ENCODE results near the gene PTP4A2. TPM values are rescaled to one million over a fixed set of nuclear protein-coding genes. Genes with fewer than 3 reads are reported as not detected.

Gene PTP4A2
- polyA plus RNA-seq, 1 experiment: 239 TPM

DNA sequence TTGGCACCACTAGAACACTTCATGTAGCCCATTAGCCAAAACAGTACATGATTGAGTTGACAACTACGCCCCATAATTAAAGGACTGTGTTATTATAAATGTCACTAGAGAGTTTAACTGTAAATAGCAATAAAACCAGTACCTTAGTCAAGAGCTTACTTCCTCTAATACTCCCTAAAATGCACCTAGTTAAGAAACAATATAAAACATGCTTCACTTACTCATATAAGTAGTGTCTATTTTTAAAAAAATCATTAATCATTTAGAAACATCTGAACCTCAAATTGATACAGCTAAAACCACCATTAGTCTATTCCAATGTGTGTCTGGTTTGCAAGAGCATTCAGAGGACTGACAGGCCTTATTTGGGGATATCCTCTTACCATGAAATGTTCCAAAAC is 25.3 kb downstream of the PTP4A2 start:
- CTCF ChIA-PET: interaction anchor here (1.1 kb wide), 1 partner anchor 13 kb away, joined by 3 read pairs; no protein-coding TSS in a partner anchor

GRCh38 chr1:31911994-31912780 is 26.0 kb downstream of the PTP4A2 start:
- TF ChIP-seq CTCF (IDR thresholded peaks at IDR 0.05; ENCODE audit: insufficient read depth, low read depth, low read length): no peak
- no peak for DNase-seq (ENCODE audit: low read depth)
- Histone ChIP-seq H3K4me3 (ENCODE audit: low read depth, low read length) (no peak overlapping the region), H3K36me3 (ENCODE audit: control insufficient read depth, insufficient read depth, low read length) (peaks cover 9% of the 10 kb centered on the region), H3K27me3 (ENCODE audit: control insufficient read depth, insufficient read depth, low read length) (no peaks in the 10 kb centered on the region)
- CTCF ChIA-PET: interaction anchor here (0.6 to 1.1 kb wide), 2 partner anchors 11 to 12 kb away, joined by 3 read pairs; no protein-coding TSS in a partner anchor
- POLR2A ChIA-PET: interaction anchor here (0.6 kb wide), 1 partner anchor 73 kb away, joined by 4 read pairs; no protein-coding TSS in a partner anchor

More for the DNA sequence above, 25.3 kb downstream of the PTP4A2 start:
- DNase-seq (ENCODE audit: low read depth): no peak
- Histone ChIP-seq H3K36me3 (ENCODE audit: control insufficient read depth, insufficient read depth, low read length) (peaks cover 6% of the 10 kb centered on the region), H3K4me3 (ENCODE audit: low read depth, low read length) (no peak overlapping the region), H3K27me3 (ENCODE audit: control insufficient read depth, insufficient read depth, low read length) (no peaks in the 10 kb centered on the region)
- POLR2A ChIA-PET: no interaction called here
- TF ChIP-seq CTCF (IDR thresholded peaks at IDR 0.05; ENCODE audit: insufficient read depth, low read depth, low read length): no peak

DNA sequence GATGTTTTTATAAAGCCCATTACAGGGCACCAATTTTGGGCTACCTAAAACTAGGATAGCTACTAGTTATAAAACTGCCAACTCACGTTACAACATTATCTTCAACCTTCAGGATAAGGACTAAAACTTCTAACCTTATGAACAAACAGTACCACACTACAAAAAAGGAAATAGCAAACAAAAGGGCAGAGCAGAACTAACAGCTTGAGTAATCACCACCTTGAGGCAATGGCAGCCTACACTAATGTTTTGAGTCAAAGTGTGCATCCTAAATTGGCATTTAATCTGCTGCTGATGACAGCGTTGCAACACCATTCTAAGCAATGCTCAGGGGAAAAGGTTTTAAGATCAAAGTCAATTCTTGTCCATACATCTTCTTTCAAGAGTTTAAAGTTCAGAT is 27.2 kb downstream of the PTP4A2 start:
- H3K36me3 ChIP-seq (ENCODE audit: control insufficient read depth, insufficient read depth, low read length): peaks cover 13% of the 10 kb centered on the region
- no peaks in the 10 kb centered on the region for H3K27me3 ChIP-seq (ENCODE audit: control insufficient read depth, insufficient read depth, low read length)
- no peak for TF ChIP-seq CTCF (IDR thresholded peaks at IDR 0.05; ENCODE audit: insufficient read depth, low read depth, low read length)
- no peak overlapping the region for H3K4me3 ChIP-seq (ENCODE audit: low read depth, low read length)
- ChIA-PET CTCF (no interaction called here), POLR2A (no interaction called here)
- no peak for DNase-seq (ENCODE audit: low read depth)

DNA sequence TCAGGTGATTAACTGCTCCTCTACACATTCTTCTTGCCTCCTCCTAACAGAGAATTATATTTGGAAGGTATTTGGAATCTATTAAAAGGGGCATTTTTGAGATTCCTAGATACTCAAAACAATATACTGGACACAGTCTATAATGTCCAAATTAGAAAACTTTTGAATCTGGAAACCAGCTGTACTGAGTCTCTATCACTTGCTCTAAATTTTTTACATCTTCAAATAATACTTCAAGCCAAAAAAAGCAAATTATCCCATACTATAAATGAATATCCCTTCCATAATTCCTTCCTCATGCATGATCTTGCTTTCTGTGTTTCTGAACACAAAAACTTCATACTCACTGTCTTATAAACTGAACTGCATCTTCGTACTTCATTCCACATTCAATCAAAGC is 28.5 kb downstream of the PTP4A2 start:
- ChIA-PET CTCF (no interaction called here), POLR2A (no interaction called here)
- Histone ChIP-seq H3K36me3 (ENCODE audit: control insufficient read depth, insufficient read depth, low read length) (peaks cover 12% of the 10 kb centered on the region), H3K27me3 (ENCODE audit: control insufficient read depth, insufficient read depth, low read length) (no peaks in the 10 kb centered on the region), H3K4me3 (ENCODE audit: low read depth, low read length) (no peak overlapping the region)
- TF ChIP-seq CTCF (IDR thresholded peaks at IDR 0.05; ENCODE audit: insufficient read depth, low read depth, low read length): no peak
- no peak for DNase-seq (ENCODE audit: low read depth)

- TF ChIP-seq CTCF (IDR thresholded peaks at IDR 0.05; ENCODE audit: insufficient read depth, low read depth, low read length): no peak
- no peaks in the 10 kb centered on the region for H3K27me3 ChIP-seq (ENCODE audit: control insufficient read depth, insufficient read depth, low read length)
- POLR2A ChIA-PET: no interaction called here
- H3K36me3 ChIP-seq (ENCODE audit: control insufficient read depth, insufficient read depth, low read length): peaks cover 10% of the 10 kb centered on the region
- DNase-seq (ENCODE audit: low read depth): no peak
- CTCF ChIA-PET: interaction anchor here (0.6 to 3.0 kb wide), 4 partner anchors 9 to 64 kb away, joined by 3 to 11 read pairs (median 3); no protein-coding TSS in a partner anchor
- H3K4me3 ChIP-seq (ENCODE audit: low read depth, low read length): no peak overlapping the region
Measured at GRCh38 chr1:31906557-31906956, 31.6 kb downstream of the PTP4A2 start.
